Keratinocyte (primary cell): ENCODE data around the gene TLL1.

Source experiments
- EZH2 ChIP-seq: IDR thresholded peaks from one replicate; pipeline ENCODE4 v1.6.1; 2012; ENCODE audit warnings: inconsistent platforms, mild to moderate bottlenecking, low read length, moderate library complexity
- TF ChIP-seq, protein P1 (sequence below), 3 experiments: IDR thresholded peaks in 1 of 3; conservative IDR thresholded peaks in 1 of 3; optimal IDR thresholded peaks in 1 of 3; 2 replicates in 2 of 3; 3 replicates in 1 of 3; pipeline versions ENCODE3 to v1.5.1; 2011; ENCODE audit warnings: low read length in 3 of 3, mild to moderate bottlenecking in 3 of 3, moderate library complexity in 2 of 3, control low read depth in 1 of 3, inconsistent platforms in 1 of 3; ENCODE audit not compliant: insufficient read depth in 2 of 3; ENCODE audit errors: extremely low read depth in 1 of 3

DNA sequence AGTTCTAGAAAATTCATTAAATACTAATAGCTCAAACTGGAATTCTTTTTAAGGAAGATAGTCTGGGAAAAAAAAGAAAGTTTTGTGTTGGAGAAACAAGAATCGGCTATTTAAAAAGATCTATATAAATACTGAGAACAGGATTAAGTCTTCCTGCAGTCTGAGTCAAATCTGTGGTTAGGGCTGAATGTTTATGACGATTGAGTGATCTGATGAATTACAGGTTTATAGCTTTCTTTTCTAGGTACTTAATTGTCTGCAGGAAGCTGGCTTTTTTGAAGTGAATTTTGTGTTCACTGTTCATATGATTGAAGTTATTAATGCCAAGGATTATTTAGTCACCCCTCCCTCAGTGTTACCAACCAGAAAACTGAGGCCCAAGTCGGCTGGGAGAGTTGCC, 42.2 kb downstream of the TLL1 start:
- TF ChIP-seq, protein P1, sequence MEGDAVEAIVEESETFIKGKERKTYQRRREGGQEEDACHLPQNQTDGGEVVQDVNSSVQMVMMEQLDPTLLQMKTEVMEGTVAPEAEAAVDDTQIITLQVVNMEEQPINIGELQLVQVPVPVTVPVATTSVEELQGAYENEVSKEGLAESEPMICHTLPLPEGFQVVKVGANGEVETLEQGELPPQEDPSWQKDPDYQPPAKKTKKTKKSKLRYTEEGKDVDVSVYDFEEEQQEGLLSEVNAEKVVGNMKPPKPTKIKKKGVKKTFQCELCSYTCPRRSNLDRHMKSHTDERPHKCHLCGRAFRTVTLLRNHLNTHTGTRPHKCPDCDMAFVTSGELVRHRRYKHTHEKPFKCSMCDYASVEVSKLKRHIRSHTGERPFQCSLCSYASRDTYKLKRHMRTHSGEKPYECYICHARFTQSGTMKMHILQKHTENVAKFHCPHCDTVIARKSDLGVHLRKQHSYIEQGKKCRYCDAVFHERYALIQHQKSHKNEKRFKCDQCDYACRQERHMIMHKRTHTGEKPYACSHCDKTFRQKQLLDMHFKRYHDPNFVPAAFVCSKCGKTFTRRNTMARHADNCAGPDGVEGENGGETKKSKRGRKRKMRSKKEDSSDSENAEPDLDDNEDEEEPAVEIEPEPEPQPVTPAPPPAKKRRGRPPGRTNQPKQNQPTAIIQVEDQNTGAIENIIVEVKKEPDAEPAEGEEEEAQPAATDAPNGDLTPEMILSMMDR (optimal IDR thresholded peaks at IDR 0.05 in 1 of 3, IDR thresholded peaks at IDR 0.05 in 1 of 3, conservative IDR thresholded peaks at IDR 0.05 in 1 of 3; ENCODE audit: extremely low read depth in 1 of 3, insufficient read depth in 2 of 3, low read length in 3 of 3): no peak
- no peak for TF ChIP-seq EZH2
